NT2/D1 (cell line): ENCODE data around the gene XPC.

Experiments
- SUZ12 ChIP-seq: IDR thresholded peaks from 2 replicates; pipeline ENCODE4 v1.6.1; 2011; ENCODE audit not compliant: insufficient read length, insufficient read depth; ENCODE audit errors: extremely low read depth
- YY1 ChIP-seq: IDR thresholded peaks from 2 replicates; pipeline ENCODE4 v1.6.1; 2011; ENCODE audit not compliant: insufficient read length, insufficient read depth

DNA sequence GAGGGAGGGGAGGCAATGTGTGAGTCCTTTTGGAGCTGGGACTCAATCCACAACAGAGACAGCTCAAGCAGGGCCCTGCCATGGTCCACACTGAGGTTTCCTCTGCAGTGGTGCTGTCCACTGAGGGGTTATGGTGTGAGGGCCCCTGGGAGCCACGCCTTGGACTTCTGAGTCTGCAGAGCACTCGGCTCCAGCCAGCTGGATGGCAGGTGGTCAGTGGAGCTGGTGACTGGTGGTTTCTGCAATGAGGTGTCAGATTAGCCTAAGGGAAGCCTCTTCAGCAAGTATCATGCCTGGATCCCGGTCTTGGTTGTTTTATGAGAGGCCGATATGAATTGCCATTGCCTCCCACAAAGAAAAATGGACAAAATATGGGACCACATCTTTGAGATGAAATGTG is 21.9 kb upstream of the XPC start:
- no peak for TF ChIP-seq SUZ12
- TF ChIP-seq YY1 = no peak
